Inflammatory macrophage treated with lipopolysaccharide for 1 hour (primary cell): ENCODE results near the gene CD300E.
"Not testable (repeated sequence)": the region's sequence is repeated elsewhere in the genome, so short reads cannot be mapped to it uniquely, and the experiment has no call there.

ENCODE experiments used
- DNase-seq, 2 donors: peaks; one replicate each; pipeline ENCODE4 v3.0.0-alpha.2; 2020 to 2022

The CD300E gene, protein sequence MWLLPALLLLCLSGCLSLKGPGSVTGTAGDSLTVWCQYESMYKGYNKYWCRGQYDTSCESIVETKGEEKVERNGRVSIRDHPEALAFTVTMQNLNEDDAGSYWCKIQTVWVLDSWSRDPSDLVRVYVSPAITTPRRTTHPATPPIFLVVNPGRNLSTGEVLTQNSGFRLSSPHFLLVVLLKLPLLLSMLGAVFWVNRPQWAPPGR

DNA sequence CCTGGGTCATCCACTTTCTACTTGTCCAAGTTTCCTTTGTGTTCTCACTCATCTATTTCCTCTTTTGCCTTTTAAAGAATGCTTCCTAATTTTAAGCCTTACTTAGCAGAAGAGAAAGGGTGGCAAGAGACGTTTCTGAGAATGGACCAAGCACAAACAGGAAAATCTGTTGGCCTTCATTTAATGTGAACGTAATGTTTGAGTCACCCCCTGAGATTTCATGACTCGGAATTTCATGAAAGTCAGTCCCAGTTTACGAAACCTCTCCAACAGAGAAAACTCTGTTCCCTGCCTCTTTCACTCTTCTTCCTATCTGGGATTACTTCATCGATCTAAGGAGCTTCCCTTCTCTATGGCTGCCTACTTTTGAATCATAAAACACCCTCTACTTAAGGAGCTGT, at the start of gene CD300E:
Gene CD300E (minus strand): TSS at position 46 of the 401 bp plus-strand sequence. CDS start 117 bp downstream, outside the sequence.
- DNase-seq, result peak; percentile 96 to 97

DNA sequence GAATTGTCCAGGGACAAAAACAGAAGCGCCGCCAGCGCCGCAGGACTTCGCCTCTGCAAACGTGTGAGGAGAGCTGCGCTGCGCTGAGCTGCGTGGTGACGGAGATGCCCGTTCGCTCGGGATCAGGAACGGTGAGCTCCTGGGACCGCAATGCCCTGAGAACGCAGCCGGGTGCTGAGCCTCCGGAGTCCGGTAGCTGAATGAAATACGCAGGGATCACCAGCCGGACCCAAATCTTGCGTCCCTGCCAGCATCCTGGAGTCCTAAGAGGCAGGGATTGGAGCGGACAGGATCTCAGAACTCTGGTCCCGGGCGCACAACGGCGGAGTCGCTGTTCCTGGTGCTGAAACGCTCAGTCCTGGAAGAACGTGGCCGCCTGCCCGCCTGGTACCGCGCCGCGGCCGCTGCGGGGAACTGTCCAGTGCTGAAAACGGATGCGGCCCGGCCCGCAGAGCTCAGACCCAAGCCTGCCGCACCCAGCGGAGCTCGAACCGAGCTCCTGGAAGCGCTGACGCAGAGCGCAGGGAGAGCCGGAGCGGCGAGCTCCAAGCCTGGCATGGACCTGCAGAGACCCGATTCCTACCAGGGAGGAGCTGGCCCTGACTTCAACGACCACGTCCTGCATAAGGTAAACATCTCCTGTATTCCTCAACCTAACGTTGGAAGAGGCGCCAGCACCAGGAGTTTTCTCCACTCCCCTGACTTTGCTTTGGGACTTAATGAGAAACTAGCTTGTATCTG, 47.7 kb upstream of the CD300E start:
- DNase-seq, result peak; percentile 62 to 86

DNA sequence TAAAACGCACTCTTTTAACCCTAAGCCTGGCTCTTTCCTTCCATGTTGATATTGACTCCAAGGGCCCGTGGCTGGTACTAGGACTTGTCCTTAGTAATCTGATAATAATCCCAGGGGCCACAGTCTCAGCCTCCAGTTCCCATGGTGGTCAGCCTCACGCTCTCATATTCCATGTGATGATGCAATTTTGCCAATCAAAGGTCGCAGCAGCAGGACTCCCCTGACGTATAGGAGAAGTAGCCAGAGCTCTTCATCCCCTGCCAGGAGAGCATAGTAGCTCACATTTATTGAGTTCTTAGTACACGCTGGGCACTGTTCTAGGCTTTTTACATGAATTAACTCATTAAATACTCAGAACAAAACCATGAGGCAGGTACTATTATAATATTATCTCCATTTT, 46.8 kb upstream of the CD300E start:
- no peak for DNase-seq

DNA sequence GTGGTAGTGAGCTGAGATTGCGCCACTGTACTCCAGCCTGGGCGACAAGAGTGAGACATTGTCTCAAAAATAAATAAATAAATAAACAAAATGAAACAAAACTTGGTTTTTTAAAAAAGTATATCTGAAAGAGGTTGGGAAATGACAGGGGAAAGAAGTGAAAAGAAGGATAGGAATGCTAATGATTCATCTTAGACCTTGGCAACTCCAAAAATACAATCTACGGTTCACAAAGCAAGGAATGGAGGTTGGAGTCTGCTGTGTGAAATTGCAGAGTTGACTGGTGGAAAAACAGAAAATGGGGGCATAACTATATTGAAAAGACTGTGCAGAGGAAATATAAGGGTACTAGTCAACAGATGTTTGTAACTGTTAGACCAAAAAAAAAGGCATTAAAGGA, 40.0 kb upstream of the CD300E start:
- DNase-seq, result no peak

DNA sequence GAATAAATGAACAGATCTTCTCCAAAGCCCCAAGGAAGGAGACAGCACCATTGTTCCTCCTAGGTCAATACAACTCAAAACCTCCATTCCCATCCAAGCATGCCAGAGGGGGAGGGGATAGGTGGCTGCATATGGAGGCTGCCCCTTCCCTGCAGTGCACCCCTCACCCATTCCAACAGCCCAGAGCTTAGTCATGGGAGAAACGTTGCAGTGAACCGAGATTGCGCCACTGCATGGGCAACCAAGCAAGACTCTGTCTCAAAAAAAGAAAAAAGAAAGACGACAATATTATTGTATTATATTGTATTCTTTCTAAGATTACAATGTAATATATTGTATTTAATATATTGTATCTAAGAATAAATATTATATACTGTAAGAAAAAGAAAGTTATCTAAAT, 36.4 kb upstream of the CD300E start:
- DNase-seq, result no peak

DNA sequence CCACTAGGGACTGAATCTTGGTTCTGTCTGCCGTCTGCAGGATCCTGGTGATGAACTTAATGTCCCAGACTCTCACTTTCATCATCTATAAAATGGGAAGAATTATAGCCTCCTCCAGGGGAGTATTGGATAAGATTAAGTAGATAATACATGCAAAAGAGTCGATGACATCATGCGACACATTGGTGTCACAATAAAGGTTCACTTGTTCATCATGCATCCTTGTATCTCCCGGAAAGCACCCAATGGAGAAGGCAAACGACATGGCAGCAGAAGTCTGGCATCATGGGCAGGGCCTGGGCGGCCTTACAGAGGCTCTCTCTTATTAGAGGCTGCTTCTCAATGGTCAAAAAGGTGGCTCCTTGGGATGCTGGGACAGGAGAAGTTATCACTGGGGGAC, 35.1 kb upstream of the CD300E start:
- DNase-seq, result no peak

DNA sequence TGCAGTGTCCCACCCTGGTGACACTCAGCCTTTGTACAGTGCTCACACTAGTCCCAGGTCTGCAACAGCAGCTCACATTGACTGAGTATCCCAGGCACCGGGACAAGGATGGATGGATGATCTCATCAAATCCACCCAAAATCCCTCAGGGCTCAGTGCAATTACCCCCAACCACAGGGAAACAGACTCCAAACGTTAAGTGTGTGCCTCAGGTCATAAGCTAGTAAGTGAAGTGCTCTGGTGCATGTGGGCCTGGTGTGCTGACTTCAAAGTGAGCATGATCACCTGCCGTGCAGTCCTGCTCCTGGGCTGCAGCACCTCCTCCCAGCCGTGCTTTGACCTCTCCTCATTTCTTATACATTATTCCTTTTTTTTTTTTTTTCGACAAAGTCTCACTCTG, 31.2 kb upstream of the CD300E start:
- DNase-seq, result no peak

DNA sequence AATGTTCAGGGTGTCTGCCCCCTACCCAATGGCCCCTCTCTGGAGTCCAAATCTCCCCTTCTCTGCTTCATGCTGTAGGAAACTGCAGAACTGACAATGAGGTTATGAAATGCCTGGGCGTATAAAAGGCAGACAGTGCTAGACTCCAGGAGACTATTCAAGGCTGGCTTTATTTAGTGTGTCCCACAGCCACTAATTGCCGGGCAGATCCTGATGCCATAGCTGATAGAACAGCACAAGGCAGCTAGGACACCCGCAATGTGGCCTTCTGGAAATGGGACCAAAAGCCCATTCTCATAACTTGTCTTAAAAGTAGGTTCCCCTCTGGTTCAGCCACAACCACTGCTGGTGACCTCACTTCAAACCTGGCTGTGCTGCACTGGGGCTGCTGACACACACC, 28.5 kb upstream of the CD300E start:
- DNase-seq, result no peak

DNA sequence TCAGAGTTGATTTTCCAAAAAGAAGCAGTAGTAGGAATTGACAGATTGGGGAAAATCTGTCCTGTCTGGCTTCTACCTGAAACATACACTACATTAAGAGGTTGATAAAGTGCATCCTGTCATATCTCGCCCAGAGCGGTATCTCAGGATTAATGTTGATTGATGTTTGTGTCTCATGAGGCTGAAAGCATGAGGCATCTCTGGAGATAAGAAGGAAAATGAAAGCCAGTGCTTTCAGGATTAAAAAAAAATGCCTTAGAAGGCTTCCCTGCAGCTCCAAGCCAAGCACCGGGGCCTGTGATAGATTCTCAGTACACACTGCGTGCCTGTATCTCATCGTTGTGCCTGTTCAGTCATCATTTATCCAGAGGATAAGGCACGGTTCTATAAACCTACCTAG, 26.4 kb upstream of the CD300E start:
- no peak for DNase-seq

DNA sequence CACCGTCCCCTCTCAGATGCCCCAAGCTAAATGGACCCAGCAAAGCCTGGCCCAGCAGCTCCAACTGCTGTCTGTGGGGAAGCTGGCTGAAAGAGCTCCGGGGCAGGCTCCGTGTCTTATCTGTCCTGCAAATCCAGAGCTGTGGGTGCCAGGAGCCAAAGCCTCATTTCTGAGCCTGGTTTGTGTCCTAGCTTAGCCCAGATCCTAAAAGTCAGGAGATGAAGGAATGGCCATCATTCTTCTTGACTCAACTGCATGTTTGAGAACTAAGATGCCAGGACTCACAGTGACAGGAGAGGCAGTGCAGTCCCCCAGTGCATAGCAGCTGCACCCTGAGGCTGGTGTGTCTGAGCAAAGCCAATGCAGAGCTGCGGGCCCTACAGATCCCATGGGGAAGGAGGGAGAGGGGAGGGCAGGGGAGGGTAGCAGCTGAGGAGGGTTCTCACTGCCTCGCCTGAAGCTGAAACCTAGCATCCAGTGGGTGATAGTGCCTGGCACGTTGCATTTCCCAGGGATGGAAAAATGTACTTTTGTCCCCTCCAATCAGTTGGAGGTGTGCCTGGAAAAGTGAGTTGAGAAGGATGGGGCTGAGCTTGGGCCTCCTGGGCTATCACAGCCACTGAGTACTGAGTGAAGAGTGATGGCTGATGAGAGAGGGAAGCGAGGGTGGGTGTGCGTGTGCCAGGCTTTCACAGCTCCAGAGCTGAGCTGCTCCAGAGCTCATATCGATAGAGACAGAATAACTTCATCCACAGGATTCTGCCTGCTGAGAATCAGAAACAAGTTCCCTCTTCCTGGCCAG, 24.5 kb upstream of the CD300E start:
- DNase-seq, result no peak

DNA sequence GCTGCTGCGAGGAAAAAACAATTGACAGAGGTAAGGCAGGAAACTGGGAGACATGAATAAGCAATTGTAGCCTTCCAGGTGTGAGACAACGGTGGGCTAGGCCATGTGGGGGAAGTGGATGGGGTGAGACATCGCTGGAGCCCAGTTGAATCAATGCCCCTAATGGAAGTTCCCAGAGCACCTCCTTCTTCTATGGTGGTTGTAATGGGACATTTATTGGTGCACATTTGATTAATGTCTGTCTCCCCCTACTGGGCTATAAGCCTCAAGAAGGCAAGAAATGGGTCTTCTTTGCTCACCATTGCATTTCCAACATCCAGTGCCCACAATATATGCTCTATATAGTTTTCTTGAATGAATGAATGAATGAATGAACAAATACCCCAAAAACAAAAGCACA, 22.7 kb upstream of the CD300E start:
- peak; percentile 64 to 81 for DNase-seq

DNA sequence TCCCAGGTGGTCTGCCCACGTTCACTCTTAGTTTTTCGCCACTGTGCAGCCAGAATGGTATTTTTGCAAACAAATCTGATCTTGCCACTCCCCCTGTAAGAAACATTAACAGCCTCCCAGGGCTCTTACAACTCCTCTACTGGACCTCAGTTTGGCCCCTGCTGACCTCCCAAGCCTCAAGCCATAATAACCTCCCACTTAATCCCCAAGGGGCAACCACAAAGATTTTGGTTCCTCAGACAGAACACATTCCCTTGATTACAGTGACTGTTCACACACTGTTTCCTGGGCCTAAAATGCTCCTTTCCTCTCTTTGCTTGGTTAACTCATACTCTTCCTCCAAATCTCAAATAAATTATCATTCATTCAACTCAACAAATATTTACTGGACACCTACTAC, 21.5 kb upstream of the CD300E start:
- DNase-seq, result no peak

DNA sequence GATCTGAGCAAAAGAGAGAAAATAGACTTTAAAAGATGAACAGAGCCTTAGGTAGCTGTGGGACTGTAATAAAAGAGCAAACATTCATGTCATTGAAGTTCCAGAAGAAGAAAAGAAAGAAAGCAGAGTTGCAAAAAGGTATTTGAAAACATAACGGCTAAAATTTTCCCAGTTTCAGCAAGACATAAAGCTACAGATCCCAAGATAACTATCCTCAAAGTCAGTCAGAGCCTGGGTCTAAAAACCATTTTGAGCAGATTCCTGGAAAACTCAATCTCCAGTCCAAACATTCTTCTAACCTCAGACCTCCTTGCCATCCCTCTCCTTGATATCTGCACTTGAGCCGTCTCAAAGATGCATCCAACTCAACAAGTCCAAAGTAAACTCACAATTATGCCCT, 20.9 kb upstream of the CD300E start:
- no peak for DNase-seq

DNA sequence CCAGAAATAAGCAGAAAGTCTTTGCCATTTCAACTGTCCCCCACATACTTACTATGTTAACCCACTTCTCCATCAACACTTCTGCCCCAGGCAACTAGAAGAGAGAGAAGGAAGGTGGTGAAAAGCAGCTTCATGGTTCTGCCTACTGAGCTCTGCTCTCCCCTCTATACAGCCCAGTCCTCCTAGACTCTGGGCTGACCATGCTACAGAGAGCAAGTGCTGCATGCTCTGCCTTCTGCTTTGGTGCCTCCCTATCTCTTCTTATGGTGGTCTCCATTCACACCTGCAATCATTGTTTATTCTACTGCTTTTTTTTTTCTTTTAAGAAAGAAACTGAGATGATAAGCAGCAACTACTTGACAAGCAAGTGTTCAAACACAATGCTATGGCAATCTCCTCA, 20.3 kb upstream of the CD300E start:
- no peak for DNase-seq

DNA sequence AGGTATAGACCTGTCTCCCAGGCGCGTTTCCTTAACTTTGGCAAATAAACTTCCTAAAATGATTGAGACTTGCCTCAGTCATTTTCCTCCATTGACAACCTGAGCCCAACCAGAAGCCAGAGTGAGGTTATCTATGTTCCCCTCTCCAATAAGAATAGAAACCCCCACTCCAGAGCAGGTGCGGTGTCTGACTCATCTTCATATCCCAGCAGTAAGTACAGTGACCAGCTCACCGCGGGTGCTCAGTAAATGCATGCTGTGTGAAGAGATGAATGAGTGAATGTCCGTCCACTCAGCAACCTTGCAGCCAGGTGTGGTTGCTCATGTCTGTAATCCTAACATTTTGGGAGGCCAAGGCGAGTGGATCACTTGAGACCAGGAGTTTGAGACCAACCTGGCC, 19.5 kb upstream of the CD300E start:
- no peak for DNase-seq

DNA sequence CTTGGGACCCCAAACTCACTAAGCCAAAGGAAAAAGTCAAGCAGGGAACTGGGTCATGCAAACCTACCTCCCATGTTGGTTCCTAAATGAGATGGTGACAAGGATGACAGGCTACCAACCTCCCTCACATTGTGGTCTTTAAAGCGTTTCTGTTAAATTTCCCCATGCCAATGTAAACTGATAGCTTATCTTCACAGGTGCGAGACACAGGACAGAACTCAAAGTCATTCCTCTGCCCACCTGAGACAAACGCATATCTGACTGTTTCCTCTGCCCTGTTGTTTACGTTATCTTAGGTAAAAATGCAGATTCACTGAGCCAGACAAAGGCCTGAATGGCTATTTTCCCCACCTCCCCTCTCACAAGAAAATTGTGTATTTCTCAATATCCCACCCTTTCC, 19.0 kb upstream of the CD300E start:
- no peak for DNase-seq

DNA sequence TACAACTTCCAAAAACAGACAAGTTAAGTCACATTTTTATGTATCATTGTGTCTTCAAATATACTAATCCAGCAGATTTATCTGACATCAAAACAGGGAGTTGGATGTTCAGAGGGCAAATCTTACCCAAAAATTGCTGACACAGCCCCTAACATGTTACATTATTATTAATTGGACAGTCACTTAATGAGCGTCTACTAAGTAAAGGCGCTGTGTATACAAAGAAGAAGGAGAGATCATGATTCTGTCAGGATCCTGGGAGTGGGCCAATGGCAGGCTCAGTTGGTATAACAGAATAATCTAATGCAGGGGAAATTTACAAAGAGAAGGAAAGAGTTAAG, 18.4 kb upstream of the CD300E start:
- no peak for DNase-seq

DNA sequence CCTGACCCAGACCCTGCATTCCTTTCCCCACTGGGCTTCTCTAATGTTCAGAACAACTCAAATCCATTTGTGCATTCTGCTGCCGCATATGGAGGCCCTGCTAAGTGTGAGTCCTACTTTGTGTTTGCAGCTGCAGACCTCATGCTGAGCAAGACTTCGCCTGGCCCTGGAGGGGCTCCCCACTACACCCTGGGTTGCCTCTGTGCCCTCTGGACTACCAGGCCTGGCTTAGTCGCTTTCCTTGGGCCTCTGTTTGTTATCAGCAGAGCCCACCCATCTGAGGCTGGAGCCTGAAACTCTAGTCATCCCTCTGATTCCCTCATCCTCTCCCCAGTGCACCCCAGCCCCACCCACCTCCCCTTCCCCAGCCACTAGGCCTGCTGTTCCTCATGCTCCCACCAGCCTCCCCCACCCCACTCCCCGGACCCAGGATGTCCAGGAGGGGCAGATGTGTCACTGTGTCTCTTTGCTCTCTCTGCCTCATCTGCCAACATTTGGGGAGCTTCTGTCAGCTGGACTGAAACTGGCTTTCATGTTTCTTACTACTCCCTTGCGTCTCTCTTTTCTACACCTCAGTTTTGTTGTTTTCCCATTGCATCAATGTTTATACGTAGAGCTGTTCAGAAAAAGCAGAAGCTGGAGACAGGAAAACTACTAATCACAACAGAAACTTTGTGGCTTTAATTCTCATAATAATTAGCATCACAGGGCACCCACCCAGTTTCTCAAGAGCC, 17.9 kb upstream of the CD300E start:
- DNase-seq, result peak; percentile 75 to 84

DNA sequence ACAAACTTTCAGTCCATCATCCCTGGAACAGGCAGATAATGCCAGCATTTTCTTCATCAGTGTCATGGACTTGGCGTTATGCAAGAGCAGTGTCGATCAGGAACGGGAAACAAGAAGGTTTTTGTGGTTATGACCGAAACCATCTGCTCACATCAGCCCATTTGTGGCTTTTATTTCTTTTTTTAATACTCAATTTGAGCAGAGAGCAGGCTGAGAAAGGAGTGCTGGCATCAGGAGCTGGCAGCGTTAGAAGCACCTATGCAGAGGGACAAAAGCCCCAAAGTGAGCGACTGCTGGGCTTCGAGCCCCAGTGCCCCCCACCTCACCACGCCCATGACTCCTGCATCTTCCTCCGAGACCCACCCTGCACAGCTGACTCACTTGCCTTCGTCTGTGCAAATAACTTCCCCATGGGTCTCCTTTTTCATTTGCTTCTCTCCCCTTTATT, 16.2 kb upstream of the CD300E start:
- DNase-seq, result peak; percentile 69 to 77

DNA sequence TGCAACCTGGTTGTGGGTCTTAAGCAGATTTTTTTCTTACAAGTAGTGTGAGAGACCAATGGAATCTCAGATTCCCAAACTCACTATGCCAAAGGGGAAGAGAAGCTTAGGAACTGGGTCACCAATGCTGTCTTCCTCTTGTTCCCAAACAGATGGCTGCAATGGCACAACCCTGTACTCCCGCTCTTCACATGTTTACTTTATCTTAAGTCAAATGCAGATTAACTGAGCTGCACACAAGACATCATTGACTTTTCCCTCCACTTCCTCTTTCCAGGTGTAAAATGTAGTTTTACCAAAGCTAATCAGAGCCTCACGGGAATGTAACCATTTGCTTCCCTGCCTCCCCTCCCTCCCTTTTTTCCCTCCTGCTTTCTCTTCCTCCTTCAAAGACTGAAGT, 14.4 kb upstream of the CD300E start:
- no peak for DNase-seq

DNA sequence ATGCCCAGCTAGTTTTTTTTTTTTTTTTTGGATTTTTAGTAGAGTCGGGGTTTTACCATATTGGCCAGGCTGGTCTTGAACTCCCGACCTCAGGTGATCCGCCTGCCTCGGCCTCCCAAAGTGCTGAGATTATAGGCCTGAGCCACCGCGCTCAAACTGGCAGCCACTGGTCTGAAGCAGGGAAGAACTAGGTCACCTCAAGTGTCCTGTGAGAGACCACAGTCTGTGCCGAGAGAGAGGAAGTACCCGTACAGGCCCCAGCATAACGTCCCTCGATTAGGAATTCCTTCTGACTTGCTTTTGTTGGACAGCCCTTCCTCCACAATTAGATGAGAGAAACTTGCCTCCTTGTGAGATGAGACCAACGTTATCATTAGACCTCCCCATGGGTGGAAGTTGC, 13.7 kb upstream of the CD300E start:
- DNase-seq, result no peak

DNA sequence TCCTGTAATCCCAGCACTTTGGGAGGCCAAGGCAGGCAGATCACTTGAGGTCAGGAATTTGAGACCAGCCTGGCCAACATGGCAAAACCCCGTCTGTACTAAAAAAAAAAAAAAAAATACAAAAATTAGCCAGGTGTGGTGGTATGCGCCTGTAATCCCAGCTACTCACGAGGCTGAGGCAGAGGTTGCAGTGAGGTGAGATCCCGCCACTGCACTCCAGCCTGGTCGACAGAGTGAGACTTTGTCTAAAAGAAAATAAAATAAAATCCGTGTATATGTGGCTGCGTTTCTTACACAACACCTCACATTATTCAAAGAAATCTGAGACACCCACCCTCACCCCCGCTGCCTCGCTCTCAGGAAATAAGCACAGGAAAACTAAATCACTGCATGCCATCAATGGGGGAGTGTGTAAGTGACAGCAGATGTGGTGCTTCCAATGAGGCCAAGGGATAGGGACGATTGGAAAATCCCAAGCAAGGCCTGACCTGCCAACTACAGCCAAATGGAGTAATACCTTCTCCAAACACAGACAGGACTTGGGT, 13.1 kb upstream of the CD300E start:
- not testable (repeated sequence) for DNase-seq

DNA sequence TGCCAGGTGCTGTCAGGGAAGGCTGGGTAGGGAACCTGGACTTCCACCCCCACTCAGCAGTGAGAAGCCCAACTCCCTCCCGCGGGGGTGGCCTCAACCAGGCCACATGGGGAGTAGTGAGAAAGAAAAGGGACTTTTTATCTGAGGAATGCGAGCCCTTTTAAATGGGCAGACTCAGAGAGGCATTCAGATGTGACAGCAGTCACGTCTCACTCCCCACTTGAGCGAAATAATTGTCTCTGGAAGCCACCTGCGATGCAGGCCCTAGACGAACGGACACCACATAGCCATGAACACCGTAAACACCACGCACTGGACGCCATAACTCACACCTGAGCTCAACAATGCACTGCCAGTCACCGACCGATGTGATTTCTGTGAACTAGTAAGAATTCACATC, 11.9 kb upstream of the CD300E start:
- no peak for DNase-seq
